Stimulated activated CD8-positive, alpha-beta memory T cell treated with anti-CD3 and anti-CD28 coated beads, Interleukin-7, amount 100 ng/mL, for 24 hours (primary cell): ENCODE results near the gene PLCL1.
A peak's percentile ranks its signal among the peaks of the same experiment; 100 is the strongest.

Experiments
- DNase-seq: peaks from one replicate; pipeline ENCODE4 v3.0.0-alpha.2; 2020; ENCODE audit warnings: low read depth

Gene PLCL1

GRCh38 chr2:197804049-197804757 is at the start of gene PLCL1:
TSS of gene PLCL1 (plus strand) at chr2:197804593.
- DNase-seq, result peak; percentile 68

DNA sequence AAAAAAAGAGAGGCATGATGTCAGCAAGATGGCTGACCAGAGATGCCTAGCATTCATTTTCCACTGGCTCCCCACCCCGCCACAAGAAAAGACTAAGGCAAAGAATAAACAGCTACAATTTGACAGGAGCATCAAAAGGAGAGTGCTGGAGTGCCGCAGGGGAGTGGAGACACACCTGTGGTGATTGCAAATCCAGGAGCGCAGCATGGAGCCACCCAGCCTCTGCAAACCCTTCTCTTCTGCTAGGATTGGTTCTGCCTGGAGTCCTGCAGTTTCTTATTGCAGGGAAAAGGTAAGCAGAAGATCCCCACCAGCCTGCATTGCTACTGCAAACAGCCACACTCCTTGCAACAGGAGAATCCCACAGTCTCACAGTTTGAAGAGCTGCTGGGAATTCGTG is 45.4 kb upstream of the PLCL1 start:
- DNase-seq, result no peak

- DNase-seq, result no peak
These were observed 44.6 kb upstream of the PLCL1 start for GRCh38 chr2:197759625-197760292.

DNA sequence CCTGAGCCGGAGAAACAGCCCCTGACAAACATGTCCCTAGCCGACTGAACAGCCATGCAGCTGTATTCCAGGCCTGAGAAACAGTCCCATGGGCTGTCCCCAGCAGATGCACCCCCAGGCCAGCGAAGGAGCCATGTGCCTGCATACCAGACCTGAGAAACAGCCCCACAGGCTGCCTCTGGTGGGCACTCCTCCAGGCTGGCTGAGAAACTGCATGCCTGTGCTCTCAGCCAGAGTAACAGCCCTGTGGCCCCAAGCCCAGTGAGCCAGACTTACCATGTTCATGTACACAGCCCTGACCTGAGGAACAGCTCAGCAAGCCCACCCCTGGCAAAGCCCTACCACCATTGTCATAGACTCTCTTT is 44.1 kb upstream of the PLCL1 start:
- DNase-seq, result no peak

- DNase-seq, result no peak
These were observed 26.5 kb upstream of the PLCL1 start for GRCh38 chr2:197777823-197778407.

- no peak for DNase-seq
These were observed 25.1 kb upstream of the PLCL1 start for GRCh38 chr2:197779261-197779660.

GRCh38 chr2:197782126-197782525 is 22.3 kb upstream of the PLCL1 start:
- DNase-seq, result no peak

- DNase-seq, result no peak
These were observed 19.1 kb upstream of the PLCL1 start, which contains the start of gene BOLL for GRCh38 chr2:197784956-197785941. TSS of gene BOLL (minus strand) at chr2:197785319. CDS start at chr2:197781850, 3,469 bp downstream.

DNA sequence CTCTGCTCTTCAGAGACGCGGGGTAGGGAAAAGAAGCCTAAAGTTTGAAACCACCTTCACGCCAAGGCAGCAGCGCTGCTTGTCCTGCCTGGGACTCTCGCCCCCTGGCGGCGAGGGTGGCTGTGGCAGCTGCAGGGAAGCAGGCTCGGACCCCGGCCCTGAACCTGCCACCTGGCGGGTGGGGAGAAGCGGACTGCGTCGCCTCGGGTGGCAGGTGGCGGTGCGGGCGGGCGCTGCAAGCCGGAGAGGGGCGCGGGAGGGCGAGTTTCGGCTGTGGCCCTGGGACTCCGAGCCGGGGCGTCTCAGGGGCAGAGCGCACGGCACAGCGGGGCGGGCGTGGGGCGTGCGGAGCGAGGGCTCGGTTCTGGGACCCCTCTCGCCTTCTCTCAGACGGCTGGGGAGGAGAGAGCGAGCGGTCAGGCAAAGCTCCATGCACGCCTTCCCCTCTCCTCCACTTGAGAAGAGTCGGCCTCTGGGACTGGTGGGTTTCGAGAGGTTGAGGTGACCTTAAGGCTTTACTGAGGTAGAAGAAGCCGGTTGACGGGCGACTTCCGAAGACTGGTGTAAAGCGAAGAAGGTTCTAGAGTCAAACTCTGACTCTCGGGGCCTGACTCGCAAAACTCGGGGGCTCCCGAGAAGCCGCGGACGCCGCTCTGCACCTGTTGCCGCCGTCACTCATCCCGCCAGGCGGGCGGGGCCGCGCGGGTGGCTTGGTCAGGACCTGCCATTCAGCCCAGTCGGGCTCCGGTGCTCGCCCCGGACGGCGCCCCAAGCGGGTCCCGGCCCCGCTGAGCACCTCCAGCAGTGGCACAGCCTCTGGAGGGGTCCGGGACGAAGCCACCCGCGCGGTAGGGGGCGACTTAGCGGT is 18.1 kb upstream of the PLCL1 start:
- DNase-seq, result no peak

DNA sequence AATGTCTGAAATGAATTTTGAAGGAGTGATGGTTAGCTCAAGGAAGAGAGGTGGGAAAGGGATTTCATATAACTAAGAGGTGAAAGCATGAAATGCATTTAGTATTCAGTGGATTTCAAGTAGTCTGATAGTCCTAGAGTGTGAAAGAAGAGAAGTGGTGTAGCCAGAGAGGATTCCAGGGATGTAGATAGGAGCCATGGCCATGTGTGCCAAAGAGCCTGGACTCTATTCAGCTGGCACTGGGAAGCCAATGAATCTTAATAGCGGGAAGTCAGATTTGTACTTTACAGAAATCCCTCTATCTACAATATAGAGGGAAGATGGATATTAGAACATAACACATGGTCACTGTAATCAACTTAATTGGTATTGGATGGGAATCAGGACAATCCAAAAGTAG is 10.9 kb upstream of the PLCL1 start:
- DNase-seq, result no peak

GRCh38 chr2:197795277-197795676 is 9.1 kb upstream of the PLCL1 start:
- DNase-seq, result no peak

DNA sequence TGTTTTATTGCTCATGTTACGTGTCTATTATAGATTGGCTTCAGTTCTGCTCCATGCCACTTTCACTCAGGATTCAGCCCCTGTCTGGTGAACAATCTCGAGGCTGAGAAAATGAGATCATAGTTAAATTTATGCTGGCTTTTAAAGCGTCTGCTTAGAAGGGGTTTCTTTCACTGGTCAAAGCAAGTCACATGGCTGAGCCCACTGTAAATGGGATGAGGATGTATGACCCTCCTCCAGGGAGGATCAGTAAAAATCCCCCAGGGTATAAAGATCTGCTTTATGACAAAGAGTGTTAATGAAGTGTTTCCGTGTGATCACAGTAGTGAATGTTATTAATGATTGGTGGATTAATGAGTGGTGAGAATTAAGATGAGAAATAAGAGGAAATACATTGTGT is 6.2 kb upstream of the PLCL1 start:
- DNase-seq, result no peak

GRCh38 chr2:197799068-197799467 is 5.3 kb upstream of the PLCL1 start:
- no peak for DNase-seq

DNA sequence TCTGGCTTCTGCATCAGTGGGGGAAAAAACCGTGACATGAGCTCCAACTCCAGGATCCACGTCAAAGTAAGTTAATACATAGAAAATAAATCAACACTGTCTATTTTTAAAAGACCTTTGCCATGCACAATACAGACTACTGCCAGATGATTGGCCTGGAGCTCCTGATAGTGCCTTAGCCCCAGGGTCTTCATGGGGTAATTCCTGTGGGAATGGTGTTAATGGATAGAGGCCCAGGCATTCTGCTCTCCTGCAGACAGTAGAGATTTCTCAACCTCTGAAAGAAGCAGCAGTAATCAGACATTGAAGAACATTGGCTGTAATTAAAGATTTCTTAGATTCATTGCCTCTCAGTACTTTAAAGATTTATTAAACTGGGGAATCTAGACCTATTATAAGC is 4.3 kb upstream of the PLCL1 start:
- no peak for DNase-seq

DNA sequence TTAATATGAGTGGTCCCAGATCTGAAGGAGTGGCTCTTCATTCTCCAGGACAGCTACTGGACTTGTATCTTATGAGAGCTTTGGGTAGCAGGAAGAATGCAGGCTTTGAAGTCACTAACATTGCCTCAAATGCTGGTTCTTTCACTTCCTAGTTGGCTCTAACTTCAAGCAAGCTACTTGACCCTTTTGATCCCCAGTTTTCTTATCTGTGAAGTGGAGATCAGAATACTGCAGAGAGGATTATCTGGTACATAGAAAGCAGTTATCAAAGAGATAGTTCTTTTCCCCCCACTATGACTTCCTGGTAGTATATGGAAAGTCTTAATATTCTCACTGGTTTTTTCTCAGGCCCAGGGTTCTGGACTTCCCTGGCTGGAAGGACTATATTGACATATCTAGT is 3.4 kb upstream of the PLCL1 start:
- DNase-seq, result no peak

GRCh38 chr2:197803033-197803444 is 1.4 kb upstream of the PLCL1 start:
- DNase-seq, result no peak

DNA sequence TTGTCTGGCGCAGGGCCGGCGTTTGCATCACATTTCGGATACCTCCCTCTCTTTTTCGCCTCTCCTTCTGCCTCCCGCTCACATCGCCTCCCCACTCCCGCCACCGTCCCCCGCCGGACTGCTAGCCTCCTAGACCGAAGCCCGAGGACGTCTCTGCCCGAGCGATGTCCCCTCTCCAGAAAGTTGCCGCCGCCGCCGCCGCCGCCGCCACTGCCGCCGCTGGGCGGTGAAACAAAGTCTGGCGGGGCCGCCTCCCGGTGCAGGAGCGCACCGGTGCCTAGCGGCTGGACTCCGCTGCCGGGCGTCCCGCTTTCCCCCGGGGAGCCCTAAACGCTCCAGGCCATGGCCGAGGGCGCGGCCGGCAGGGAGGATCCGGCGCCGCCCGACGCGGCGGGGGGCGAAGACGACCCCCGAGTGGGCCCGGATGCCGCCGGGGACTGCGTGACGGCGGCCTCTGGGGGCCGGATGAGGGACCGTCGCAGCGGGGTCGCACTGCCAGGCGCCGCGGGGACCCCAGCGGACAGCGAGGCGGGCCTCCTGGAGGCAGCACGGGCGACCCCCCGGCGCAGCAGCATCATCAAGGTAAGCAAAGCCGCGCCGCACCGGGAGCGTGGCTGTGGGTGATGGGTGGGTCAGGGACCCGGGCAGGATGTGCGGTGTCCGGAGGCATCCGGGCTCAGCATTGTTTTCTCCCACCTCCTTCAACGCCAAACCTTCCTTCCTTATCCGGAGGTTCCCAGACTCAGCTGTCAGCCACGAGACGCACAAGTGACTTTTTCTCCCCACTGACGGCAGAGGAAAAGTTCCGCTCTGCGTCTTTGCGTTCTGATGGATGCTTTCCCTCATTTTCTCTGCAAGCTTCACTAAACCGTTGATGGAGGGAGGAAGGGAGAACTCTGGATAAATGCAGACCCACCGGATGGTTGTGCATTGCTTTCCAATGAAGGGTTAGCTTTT is 643 bp downstream of the PLCL1 start:
- no peak for DNase-seq

DNA sequence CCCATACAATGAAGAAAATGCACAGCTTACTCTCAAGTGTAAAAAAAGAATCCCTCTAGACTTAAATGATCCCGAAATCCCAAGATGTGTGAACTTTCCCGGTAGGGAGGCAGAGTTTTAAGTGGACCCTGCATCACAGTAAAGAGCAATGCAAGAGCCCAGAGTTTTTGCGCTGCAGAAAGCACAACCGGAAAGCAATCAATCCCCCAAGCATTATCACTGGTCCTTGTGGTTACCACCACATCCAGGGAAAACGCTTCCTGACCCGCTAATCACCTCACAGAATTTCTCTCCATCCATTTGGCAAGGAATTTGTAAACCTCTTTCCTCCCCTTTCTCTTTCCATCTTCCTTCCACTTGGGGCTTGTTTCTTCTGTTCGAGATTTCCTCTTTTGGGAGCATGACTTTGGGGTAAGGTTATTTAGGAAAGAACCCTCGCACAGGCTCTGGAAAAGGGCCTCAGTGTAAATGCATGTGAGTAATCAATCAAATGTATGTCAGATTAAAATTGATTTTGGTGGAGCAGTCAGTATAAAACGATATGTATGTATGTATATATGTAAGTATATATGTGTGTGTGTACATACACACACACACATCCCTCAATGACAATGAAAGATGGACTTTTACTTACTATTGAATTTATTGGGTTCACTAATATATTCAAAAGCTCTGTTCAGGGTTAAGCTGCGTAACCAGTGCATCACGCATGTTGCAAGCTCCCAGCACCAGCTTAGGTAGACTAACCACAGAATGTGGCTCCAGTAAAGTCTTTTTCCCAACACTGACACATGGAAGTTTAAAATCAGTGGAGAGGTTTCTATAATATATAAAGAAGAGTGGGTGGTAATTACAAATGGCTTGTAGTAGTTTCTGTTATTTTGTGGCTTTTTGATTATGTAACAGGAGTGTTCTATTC is 1.6 kb downstream of the PLCL1 start:
- DNase-seq, result no peak

- no peak for DNase-seq
These were observed 4.7 kb downstream of the PLCL1 start for GRCh38 chr2:197809064-197809463.
